Right lobe of liver (tissue), 6 donors: Measurements from ENCODE around the gene METTL16. TPM values are rescaled to one million over a fixed set of nuclear protein-coding genes. Genes with fewer than 3 reads are reported as not detected.

Source experiments
- ATAC-seq, 4 donors: fragments of 200-7000 bp; cut with Tn5 transposase; one replicate each; pipeline ENCODE4 v1.9.1; 2020; ENCODE audit warnings: mild to moderate bottlenecking in 4 of 4, moderate library complexity in 4 of 4
- DNase-seq, 3 donors: peaks; one replicate each; pipeline ENCODE4 v3.0.0-alpha.2; 2020
- H3K27ac ChIP-seq, 3 donors: fragments of 200-600 bp; one replicate each; pipeline ENCODE4 v1.8.0; 2022
- H3K27me3 ChIP-seq, 2 donors: fragments of 200-600 bp; one replicate each; pipeline ENCODE4 v1.8.0; 2022
- H3K36me3 ChIP-seq, 4 donors: fragments of 200-600 bp; sonication (generic) in 1 of 4; one replicate each; pipeline versions ENCODE4 v1.5.1 to v1.8.0; 2017 to 2022; ENCODE audit warnings: control low read depth in 1 of 4
- H3K4me1 ChIP-seq, 4 donors: fragments of 200-600 bp; sonication (generic) in 1 of 4; one replicate each; pipeline versions ENCODE4 v1.5.1 to v1.8.0; 2017 to 2022; ENCODE audit warnings: control low read depth in 1 of 4
- H3K4me3 ChIP-seq, 3 donors: fragments of 200-600 bp; one replicate each; pipeline ENCODE4 v1.8.0; 2022
- H3K9me3 ChIP-seq, 4 donors: fragments of 200-600 bp; sonication (generic) in 1 of 4; one replicate each; pipeline versions ENCODE4 v1.5.1 to v1.8.0; 2017 to 2022; ENCODE audit warnings: control low read depth in 1 of 4
- CTCF ChIP-seq, 4 donors: fragments of 200-600 bp in 3 of 4; fragments of 450-650 bp in 1 of 4; IDR thresholded peaks; one replicate each; pipeline versions ENCODE4 v1.5.1 to v1.8.0; 2016 to 2022; ENCODE audit warnings: antibody characterized with exemption in 4 of 4, mild to moderate bottlenecking in 2 of 4
- POLR2A ChIP-seq: fragments of 450-650 bp; IDR thresholded peaks from one replicate; pipeline ENCODE4 v1.6.1; 2017; ENCODE audit warnings: antibody characterized with exemption, mild to moderate bottlenecking
- WGBS: methylation state at CpG from one replicate; pipeline ENCODE4 v1.1.6; 2018; ENCODE audit warnings: low coverage, low lambda C conversion rate; ENCODE audit not compliant: insufficient coverage; ENCODE audit errors: missing lambda C conversion rate; 5-methylcytosine and 5-hydroxymethylcytosine counted together
- intact Hi-C, 2 donors: fragments of 100-400 bp; cut with DNase I; formaldehyde crosslinking; loops; one replicate each; pipeline versions ENCODE4 v1.11.2 to v1.14.1; 2022
- total RNA-seq, 6 experiments: library from RNA; depleted of rRNA in 2 of 6; stranded (reverse); fragments of >200 nt in 2 of 6; fragmentation: NEBNext Ultra II Directional in 3 of 6; extraction: Animal tissue kit (Norgen Biotek cat#: 25700) in 3 of 6; gene quantifications; one replicate each; pipeline versions ENCODE4 v1.1.0 to v1.2.4, GENCODE V29; 2016 to 2023
- donor health status: DM: no; HTN: yes; CAD: no.
- donor health status: DM: no; HTN: no; CAD: no.
- donor health status: DM: no; HTN: no; CAD: no.
- donor health status: DM: no; HTN: yes; CAD: no.
- donor health status: DM: no; HTN: yes; CAD: no.

The METTL16 gene
- total RNA-seq, 6 experiments from 2014 or later: 8.4 to 12.1 (median 9.3) TPM

DNA sequence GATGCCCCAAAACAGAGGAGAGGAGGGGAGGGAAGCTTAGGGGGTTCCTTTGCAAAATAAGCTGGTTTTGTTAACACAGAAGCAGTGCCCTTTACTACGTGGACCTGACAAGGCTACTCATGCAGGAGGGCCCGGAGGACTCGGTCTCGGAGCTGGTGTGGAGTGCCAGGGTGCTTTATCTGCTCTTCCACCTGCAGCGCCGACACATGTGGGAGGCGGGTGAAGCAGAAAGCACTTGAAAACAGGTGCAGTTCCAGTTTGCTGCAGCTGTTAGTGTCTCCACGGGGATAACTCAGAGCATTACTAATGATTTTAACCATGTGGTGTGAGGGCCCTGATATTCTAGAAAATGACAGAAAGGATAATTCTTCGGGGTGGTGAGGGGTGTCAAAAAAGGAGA lies 75.8 kb downstream of the METTL16 start:
- 85% methylated on average over 2 of the region's 9 CpGs for WGBS
- peaks cover 0 to 37% (median 9%) of the 10 kb centered on the region in 4 donors for H3K36me3 ChIP-seq
- no peak for DNase-seq

DNA sequence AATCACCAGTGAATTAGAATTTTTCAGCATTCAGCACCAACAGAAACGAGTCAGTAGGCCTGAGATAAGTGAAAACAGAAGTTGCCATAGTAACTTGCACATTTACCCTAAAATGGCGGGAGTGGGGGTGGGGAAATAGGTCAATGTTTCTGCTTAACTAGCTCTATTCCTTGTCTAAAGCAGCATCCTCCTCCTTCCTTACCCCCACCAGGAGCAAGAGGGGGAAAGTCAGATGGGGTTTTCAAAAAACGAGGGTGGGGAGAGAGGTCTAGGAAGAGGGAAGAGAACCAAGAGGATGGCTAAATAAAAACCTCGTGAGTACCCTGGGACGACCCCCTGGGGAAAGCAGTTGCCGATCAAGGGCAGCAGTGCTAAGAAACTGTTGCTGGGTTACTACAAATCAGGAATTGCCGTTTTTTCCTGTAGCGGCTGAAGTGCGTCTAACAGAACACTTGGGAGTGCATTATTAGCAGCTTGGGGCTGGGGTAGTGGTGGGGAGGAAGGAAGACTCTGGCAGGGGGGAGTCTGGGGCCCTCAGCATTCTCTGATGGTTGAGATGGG lies 76.4 kb downstream of the METTL16 start:
- no peak overlapping the region for H3K4me3 ChIP-seq
- WGBS: 73% methylated on average over 8 of the region's 9 CpGs
- ATAC-seq: no peak
- no peak for DNase-seq
- H3K9me3 ChIP-seq: no peaks in the 10 kb centered on the region
- intact Hi-C loops: no loop called here
- TF ChIP-seq POLR2A: no peak
- no peak for TF ChIP-seq CTCF (IDR thresholded peaks at IDR 0.05)
- H3K4me1 ChIP-seq: no peaks in the 10 kb centered on the region
- peaks cover 0 to 37% (median 9%) of the 10 kb centered on the region in 4 donors for H3K36me3 ChIP-seq
- no peak overlapping the region for H3K27ac ChIP-seq
- no peaks in the 10 kb centered on the region for H3K27me3 ChIP-seq

More for the DNA sequence above, 75.8 kb downstream of the METTL16 start:
- intact Hi-C loops: no loop called here
- H3K27ac ChIP-seq: no peak overlapping the region
- H3K9me3 ChIP-seq: no peaks in the 10 kb centered on the region
- no peak for ATAC-seq
- no peaks in the 10 kb centered on the region for H3K4me1 ChIP-seq
- TF ChIP-seq CTCF (IDR thresholded peaks at IDR 0.05) (no peak), POLR2A (no peak)
- no peak overlapping the region for H3K4me3 ChIP-seq
- H3K27me3 ChIP-seq: no peaks in the 10 kb centered on the region

- DNase-seq: no peak
- Histone ChIP-seq H3K9me3 (no peaks in the 10 kb centered on the region), H3K36me3 (peaks cover 0 to 26% (median 5%) of the 10 kb centered on the region in 4 donors), H3K27me3 (no peaks in the 10 kb centered on the region), H3K27ac (no peak overlapping the region), H3K4me1 (no peaks in the 10 kb centered on the region), H3K4me3 (no peak overlapping the region)
- intact Hi-C loops: no loop called here
- WGBS: 77% methylated on average over 11 of the region's 11 CpGs
- ATAC-seq: no peak
- TF ChIP-seq CTCF (IDR thresholded peaks at IDR 0.05) (no peak), POLR2A (no peak)
Observed at GRCh38 chr17:2433696-2434095, 78.0 kb downstream of the METTL16 start.

- WGBS: 100% methylated on average over 1 of the region's 1 CpG
- Histone ChIP-seq H3K9me3 (no peaks in the 10 kb centered on the region), H3K4me3 (no peak overlapping the region), H3K27me3 (no peaks in the 10 kb centered on the region), H3K4me1 (no peaks in the 10 kb centered on the region), H3K36me3 (peaks cover 0 to 2% (median 0%) of the 10 kb centered on the region in 4 donors), H3K27ac (no peak overlapping the region)
- intact Hi-C loops: no loop called here
- ATAC-seq (no peak), DNase-seq (no peak)
- TF ChIP-seq POLR2A: no peak
Observed at GRCh38 chr17:2427910-2428309, 83.8 kb downstream of the METTL16 start.

DNA sequence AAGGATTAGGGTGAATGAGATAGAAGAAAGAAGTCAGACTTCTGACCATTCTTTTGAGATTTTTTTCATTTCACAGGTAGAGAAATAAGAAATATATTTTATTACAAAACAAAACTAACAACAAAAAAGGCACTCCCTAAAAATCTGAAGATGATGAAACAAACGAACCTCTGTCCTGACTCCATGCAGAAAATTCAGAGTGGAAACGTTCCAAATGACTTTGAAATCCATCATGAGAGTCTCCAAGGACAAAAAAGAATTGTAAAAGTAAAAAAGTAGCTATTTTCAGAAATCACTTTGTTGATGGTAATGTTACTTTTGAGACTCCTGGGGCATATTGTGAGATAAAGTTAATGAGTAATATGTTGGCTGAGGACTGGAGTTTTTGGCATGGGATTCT lies 84.5 kb downstream of the METTL16 start:
- ATAC-seq: no peak
- no peaks in the 10 kb centered on the region for H3K27me3 ChIP-seq
- intact Hi-C loops: no loop called here

More for the DNA sequence above, 84.5 kb downstream of the METTL16 start:
- no peak for TF ChIP-seq CTCF (IDR thresholded peaks at IDR 0.05)
- TF ChIP-seq POLR2A: no peak
- no peak overlapping the region for H3K4me3 ChIP-seq
- no peaks in the 10 kb centered on the region for H3K9me3 ChIP-seq
- H3K27ac ChIP-seq: no peak overlapping the region
- no peak for DNase-seq
- no peaks in the 10 kb centered on the region for H3K36me3 ChIP-seq
- 41% methylated on average over 2 of the region's 2 CpGs for WGBS
- H3K4me1 ChIP-seq: no peaks in the 10 kb centered on the region
